ENCODE measurements around the gene SESN3.

DNA sequence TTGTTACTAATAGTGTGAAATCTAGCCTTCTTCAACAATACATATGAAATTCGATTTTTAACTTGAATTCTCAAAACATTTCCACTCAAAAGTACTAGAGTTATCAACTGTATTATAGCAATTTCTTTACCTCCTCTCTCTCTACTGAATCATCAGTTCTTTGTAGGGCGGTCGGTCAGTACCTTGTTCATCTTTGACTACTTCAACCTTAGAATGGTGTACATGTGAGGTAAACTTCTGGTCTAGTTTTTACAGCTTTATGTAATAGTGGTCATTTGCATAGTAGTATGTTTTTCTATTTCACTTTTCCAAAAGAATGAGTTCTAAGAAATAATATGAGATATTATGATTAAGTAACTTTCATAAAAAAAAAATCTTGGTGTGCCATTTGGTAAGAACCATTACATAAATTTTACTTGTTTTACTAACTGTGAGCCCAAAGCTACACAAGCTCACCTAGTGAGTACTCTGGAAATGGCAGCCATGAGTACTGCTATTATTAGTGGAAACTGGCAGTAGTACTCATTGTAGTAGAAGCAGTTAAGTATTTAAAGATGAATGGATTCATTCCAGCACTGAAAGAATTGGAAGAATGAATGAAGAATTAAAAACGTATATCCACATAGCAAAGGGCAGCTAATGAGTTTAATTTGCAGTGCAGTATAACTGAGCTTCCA, 30.1 kb downstream of the SESN3 start:
- TF ChIP-seq, protein P1, sequence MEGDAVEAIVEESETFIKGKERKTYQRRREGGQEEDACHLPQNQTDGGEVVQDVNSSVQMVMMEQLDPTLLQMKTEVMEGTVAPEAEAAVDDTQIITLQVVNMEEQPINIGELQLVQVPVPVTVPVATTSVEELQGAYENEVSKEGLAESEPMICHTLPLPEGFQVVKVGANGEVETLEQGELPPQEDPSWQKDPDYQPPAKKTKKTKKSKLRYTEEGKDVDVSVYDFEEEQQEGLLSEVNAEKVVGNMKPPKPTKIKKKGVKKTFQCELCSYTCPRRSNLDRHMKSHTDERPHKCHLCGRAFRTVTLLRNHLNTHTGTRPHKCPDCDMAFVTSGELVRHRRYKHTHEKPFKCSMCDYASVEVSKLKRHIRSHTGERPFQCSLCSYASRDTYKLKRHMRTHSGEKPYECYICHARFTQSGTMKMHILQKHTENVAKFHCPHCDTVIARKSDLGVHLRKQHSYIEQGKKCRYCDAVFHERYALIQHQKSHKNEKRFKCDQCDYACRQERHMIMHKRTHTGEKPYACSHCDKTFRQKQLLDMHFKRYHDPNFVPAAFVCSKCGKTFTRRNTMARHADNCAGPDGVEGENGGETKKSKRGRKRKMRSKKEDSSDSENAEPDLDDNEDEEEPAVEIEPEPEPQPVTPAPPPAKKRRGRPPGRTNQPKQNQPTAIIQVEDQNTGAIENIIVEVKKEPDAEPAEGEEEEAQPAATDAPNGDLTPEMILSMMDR (IDR thresholded peaks at IDR 0.05; ENCODE audit: low read length): no peak
- TF ChIP-seq EZH2phosphoT487 (IDR thresholded peaks at IDR 0.05; ENCODE audit: low read length): no peak
- TF ChIP-seq EZH2 (optimal IDR thresholded peaks at IDR 0.05; ENCODE audit: low read depth, low read length): no peak

All from MM.1S (cell line).